ENCODE results near the gene CD40. TPM values are rescaled to one million over a fixed set of nuclear protein-coding genes. Genes with fewer than 3 reads are reported as not detected.

Gene CD40
- polyA plus RNA-seq, 3 donors = 5.8 to 6.5 (median 5.9) TPM

DNA sequence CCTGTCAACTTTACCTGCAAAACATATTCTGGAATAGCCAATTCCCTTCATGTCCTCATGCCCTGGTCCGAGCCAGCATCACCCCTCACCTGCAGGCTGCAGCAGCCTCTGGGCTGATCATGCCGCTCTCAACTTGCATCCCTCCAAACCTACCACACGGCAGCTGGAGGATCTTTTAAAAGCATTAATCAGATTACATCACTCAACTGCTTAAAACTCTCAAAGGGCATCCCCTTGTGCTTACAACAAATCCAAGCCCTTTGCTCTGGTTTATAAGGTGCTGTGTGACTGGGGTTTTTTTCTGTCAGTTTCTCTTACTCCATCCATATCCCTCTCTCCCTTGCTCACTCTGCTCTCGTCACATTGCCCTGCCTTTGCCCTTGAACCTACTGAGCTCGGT is 24.0 kb downstream of the CD40 start:
- no peak for DNase-seq (ENCODE audit: low read depth in 3 of 3, low spot score in 2 of 3)

- DNase-seq (ENCODE audit: low read depth in 3 of 3, low spot score in 2 of 3) = no peak
These were observed 26.4 kb downstream of the CD40 start for GRCh38 chr20:46144432-46145025.

- DNase-seq (ENCODE audit: low read depth in 3 of 3, low spot score in 2 of 3) = no peak
These were observed 27.6 kb downstream of the CD40 start for GRCh38 chr20:46145713-46146112.

DNA sequence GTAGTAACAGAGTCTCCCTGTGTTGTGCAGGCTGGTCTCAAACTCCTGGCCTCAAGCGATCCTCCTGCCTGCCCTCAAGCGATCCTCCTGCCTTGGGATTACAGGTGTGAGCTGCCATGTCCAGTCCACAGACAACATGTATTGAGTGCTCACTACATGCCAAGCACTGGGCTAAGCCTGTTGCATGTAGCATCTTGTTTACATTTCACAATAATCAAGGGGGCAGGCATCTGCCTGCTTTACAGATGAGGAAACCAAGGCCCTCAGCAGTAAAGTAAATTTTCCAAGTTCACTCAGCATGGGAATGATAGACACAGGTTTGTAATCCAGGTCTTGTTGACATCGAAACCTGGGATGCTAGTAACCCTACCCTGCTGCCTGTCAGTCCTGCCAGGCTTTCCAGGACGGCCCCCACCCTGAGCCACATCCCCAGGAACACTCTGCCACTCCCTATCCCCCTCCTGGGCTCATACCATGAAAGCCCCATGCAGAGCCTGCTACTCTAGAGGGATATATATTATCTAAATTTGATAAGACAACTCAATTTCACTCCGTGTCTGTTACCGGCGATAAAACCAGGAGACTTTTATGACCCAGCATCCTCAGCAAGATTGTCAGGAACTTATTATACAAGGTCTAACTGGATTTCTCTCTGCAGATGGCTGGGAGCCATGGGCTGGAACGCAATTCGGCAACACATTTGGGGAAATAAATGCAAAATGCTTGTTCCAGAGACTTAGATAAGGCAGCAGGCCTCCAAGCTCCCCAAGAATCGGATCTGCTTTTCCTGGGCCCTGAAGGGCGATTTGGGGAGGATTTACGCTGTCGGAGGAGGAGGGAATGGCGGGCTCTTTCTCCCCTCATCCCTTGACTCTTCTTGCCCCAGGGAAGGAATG is 30.4 kb downstream of the CD40 start:
- no peak for DNase-seq (ENCODE audit: low read depth in 3 of 3, low spot score in 2 of 3)

DNA sequence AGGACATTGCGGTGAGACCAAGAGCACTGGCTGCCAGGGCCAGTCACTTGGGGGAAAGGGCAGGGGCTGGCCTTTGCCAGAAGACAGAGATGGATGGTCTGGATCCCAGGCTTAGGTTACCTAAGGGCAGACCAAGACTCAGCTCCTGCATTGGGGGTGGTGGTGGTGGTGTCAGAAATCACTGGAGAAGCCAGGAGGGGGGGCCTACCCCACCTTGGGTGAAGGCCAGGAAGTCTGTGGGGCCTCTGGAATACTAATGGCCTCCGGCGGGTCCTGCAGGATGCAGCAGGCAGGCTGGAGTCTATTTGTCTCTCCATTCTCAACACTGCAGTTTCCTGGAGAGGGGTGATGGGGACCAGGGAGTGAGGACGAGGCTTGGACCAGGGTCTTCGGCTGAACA is 32.8 kb downstream of the CD40 start:
- DNase-seq (ENCODE audit: low read depth in 3 of 3, low spot score in 2 of 3) = no peak

DNA sequence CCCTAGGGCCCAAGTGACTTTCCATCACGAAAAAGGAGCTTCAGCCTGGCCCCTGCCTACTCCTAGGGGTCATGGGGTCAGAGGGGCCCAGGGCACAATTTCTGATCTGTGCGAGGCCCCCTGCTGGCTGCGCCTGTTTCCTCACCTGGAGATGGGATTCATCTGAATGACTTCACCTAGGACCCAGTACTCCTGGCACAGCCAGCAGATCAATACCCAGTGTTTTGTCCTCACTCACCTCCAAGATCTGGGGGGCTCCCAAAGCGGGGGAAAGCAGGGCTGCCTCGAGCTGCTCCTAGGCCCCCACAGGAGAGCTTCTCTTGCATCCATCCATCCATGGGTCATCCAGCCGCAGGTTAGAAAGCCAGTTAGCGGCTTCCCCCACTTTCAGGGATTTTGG is 33.8 kb downstream of the CD40 start:
- DNase-seq (ENCODE audit: low read depth in 3 of 3, low spot score in 2 of 3) = no peak

GRCh38 chr20:46152824-46153586 is 34.9 kb downstream of the CD40 start:
- DNase-seq (ENCODE audit: low read depth in 3 of 3, low spot score in 2 of 3) = no peak

DNA sequence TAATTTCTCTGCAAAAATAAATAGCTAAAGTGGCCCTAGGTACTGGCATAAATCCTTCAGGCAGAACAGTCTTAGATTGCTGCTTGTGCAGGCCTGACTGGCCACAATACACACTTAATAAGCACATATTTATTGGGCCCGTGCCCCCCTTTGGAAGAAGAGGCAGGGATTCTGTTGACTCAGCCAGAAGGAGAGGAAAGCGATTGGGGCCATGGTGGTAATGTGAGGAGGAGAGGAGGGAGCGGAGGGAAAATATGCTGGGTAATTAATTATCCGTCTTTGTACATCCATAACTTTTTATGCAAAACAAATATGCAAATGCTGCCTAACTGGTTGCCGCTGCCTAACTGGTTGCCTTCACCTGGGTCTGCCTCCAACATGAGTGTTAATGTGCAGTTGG is 36.2 kb downstream of the CD40 start:
- DNase-seq (ENCODE audit: low read depth in 3 of 3, low spot score in 2 of 3) = no peak

DNA sequence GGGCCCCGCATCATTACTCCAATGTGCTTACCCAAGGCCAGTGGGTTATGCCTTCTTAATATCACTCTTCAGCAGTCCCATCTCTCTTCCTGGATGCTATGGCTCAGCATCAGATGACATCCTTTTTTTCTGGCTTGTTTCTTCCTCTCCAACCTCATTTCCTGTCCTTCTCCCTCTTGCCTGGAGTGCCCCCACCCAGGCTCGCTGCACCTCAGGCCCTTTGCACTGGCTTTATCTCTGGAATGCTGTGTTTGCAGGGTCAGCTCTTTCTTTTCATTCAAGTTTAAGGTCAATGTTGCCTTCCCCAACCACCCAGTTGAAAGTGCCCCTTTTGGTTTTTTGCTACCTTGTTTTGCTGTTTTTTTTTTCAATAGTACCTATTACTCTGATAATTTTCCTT is 36.7 kb downstream of the CD40 start:
- no peak for DNase-seq (ENCODE audit: low read depth in 3 of 3, low spot score in 2 of 3)

DNA sequence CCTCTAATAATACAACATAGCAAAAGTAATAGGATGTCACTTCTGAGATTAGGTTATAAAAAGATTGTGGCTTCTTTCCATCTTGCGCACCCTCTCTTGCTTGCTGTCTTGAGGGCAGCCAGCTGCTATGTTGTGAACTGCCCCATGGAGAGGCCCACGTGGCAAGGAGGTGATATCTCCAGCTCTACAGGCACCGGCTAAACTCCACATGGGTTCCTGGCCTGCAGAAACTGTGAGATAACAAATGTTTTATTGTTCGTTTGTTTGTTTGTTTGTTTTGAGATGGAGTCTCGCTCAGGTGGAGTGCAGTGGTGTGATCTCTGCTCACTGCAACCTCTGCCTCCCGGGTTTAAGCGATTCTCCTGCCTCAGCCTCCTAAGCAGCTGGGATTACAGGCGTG is 38.0 kb downstream of the CD40 start:
- DNase-seq (ENCODE audit: low read depth in 3 of 3, low spot score in 2 of 3) = no peak

DNA sequence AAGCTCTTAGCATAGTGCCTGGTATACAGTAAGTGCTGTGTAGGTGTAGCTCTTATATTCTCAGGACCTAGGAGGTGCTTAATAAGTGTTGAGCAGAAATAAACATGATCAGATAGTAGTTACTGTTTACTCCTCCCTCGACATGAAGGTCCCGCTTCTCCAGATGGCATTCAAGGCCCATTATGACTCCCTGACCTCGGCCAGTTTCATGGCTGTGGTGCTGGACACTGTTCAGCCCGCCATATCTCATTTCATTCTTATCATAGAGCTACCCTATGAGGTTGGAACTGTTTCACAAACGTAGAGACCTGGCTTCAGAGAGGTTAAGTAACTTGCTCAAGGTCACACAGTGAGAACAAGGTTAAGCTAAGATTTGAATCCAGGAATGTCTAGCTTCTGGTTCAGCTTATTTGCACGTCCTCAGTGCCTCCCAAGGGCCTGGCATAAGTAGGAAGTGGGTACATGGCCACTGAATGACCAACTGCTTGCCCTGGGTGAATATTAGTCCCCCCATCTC is 39.0 kb downstream of the CD40 start:
- no peak for DNase-seq (ENCODE audit: low read depth in 3 of 3, low spot score in 2 of 3)

- DNase-seq (ENCODE audit: low read depth in 3 of 3, low spot score in 2 of 3) = no peak
These were observed 39.5 kb downstream of the CD40 start for GRCh38 chr20:46157625-46158024.

DNA sequence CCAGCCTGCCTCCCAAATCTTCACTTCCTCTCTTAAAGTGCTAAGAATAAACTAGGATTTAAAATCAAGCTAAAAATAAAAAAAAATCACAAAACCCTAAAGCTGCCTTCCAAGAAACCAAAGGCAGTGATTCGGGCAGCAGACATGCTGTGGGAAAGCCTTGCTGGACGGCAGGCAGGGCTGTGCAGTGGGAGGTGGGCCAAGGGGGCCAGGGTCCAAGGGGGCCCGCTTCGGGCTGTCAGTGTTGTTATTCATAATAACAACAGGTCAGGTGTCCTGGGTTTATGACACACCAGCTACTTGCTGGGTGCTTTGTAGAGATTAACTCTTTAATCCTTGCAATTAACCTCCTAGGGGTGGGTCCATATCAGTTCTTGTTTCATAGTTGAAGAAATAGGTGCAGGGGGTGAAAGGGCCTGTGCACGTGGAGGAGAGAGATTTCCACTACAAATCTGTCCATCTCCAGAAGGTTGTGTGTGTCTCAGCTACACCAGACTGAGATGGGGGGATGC is 40.4 kb downstream of the CD40 start:
- no peak for DNase-seq (ENCODE audit: low read depth in 3 of 3, low spot score in 2 of 3)

DNA sequence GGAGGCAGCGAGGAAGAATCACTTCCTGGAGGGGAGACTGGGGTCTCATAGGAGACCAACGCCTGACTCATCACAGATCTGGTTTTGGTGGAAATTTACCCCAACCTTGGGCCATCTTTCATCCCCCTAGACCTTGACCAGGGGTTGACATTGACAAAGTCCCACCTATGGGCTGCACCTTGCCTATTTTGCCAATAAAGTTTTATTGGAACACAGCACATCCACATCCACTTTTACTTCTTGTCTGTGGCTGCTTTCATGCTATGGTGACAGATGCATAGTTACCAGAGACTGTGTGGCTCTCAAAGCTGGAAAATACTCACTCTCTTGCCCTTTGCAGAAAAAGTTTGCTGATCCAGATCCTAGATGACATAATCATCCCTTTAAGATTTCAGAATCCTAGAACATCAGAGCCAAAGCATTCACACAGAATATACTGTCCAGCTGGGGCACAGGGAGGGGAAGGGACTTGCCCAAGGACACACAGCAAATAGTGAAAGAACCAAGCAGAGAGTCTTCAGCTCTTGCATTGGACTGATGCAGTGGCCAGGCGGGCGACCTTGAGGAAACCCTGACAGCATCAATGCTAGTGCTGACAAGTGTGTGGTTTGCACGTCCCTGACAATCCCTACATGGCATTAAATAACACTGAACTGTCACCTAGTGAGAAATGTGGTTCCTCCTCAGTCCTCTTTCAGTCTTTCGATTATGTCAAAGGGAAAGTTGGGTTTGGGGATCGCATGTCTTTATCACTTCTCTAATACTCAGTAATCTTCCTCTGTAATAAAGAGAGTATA is 41.2 kb downstream of the CD40 start:
- no peak for DNase-seq (ENCODE audit: low read depth in 3 of 3, low spot score in 2 of 3)

- DNase-seq (ENCODE audit: low read depth in 3 of 3, low spot score in 2 of 3) = no peak
These were observed 42.5 kb downstream of the CD40 start for GRCh38 chr20:46160661-46161060.

- no peak for DNase-seq (ENCODE audit: low read depth in 3 of 3, low spot score in 2 of 3)
These were observed 43.8 kb downstream of the CD40 start for GRCh38 chr20:46161921-46162320.

GRCh38 chr20:46164254-46164653 is 46.1 kb downstream of the CD40 start:
- no peak for DNase-seq (ENCODE audit: low read depth in 3 of 3, low spot score in 2 of 3)

- no peak for DNase-seq (ENCODE audit: low read depth in 3 of 3, low spot score in 2 of 3)
These were observed 49.0 kb downstream of the CD40 start for GRCh38 chr20:46167080-46167479.

GRCh38 chr20:46168438-46168837 is 50.3 kb downstream of the CD40 start:
- DNase-seq (ENCODE audit: low read depth in 3 of 3, low spot score in 2 of 3) = no peak

All from right renal cortex interstitium (tissue), 3 donors.